ENCODE measurements around the gene MAN1A1.

DNA sequence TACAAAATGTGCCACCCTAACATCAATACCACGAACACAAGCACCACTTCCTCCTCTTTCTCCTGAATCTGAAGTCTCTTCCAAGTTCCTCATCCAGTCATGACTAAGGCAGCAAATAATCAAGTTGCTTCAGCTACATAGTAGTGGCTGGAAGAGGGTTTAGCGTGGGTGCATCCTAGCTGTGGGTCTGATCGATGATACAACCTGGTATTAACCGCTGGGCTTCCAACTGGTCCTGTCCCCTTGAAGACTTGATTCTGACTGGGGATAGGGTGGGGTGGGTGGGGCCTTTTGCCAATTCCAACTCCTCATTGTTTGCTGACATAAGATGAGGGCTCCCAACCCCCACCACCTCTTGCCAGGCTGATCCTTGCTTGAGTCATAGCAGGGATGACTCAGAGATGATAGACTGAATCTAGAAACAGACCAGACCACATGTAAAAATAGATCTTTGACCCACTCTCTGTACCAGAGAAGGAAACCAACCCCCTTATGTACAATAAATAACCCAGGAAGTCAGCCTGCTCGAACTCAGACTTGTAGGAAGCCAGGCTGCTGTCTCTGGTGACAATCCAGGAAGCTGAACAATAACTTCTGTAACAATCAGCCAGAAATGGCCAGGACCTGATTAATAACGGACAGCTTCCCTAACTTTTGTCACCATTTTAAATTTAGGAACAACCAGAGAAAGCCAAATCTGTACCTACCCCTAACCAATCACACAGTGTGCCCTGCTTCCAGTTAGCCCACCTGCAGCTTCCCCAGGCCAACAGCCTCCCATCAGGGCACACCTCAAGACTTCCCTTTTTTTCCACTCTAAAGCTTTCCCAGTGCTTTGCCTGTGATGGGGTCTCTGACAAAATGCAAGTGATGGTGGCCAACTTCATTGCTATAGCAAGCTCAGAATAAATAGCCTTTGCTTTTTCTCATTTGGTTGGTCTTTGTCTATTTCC lies 202.2 kb downstream of the MAN1A1 start:
- TF ChIP-seq CTCF (conservative IDR thresholded peaks at IDR 0.05; ENCODE audit: low read depth, low read length) (no peak), EZH2 (IDR thresholded peaks at IDR 0.05; ENCODE audit: borderline replicate concordance, low read depth, low read length, poor library complexity, severe bottlenecking) (no peak)

All from A673 (cell line).